GM21576 (cell line): ENCODE measurements around the gene HELB.
A peak's percentile ranks its signal among the peaks of the same experiment; 100 is the strongest.

ENCODE experiments used
- ATAC-seq: cut with Tn5 transposase; IDR thresholded peaks from one replicate; pipeline ENCODE4 v1.9.1; 2021; ENCODE audit warnings: mild to moderate bottlenecking, moderate library complexity; ENCODE audit not compliant: unreplicated experiment

Gene HELB

GRCh38 chr12:66301944-66302826, at the start of gene HELB:
Gene HELB (plus strand): TSS chr12:66302493. CDS start chr12:66302604, 111 bp downstream.
- peak; percentile 89 for ATAC-seq

- no peak for ATAC-seq
Measured at GRCh38 chr12:66252771-66253170, 49.5 kb upstream of the HELB start.

- ATAC-seq: no peak
Measured at GRCh38 chr12:66255737-66256136, 46.6 kb upstream of the HELB start.

GRCh38 chr12:66258011-66258410, 44.3 kb upstream of the HELB start:
- no peak for ATAC-seq

GRCh38 chr12:66262737-66263136, 39.6 kb upstream of the HELB start:
- ATAC-seq: no peak

- no peak for ATAC-seq
Measured at GRCh38 chr12:66268562-66268961, 33.7 kb upstream of the HELB start.

- ATAC-seq: no peak
Measured at GRCh38 chr12:66269142-66269541, 33.2 kb upstream of the HELB start.

- peak; percentile 51 for ATAC-seq
Measured at GRCh38 chr12:66269757-66270383, 32.4 kb upstream of the HELB start.

- no peak for ATAC-seq
Measured at GRCh38 chr12:66270613-66271012, 31.7 kb upstream of the HELB start.

GRCh38 chr12:66272650-66273049, 29.6 kb upstream of the HELB start:
- ATAC-seq: no peak

- no peak for ATAC-seq
Measured at GRCh38 chr12:66273147-66273546, 29.1 kb upstream of the HELB start.

- ATAC-seq: no peak
Measured at GRCh38 chr12:66275040-66275439, 27.3 kb upstream of the HELB start.

- ATAC-seq: no peak
Measured at GRCh38 chr12:66279123-66279712, 23.1 kb upstream of the HELB start.

- ATAC-seq: no peak
Measured at GRCh38 chr12:66280561-66280960, 21.7 kb upstream of the HELB start.

- ATAC-seq: no peak
Measured at GRCh38 chr12:66282244-66282643, 20.0 kb upstream of the HELB start.

- ATAC-seq: no peak
Measured at GRCh38 chr12:66287275-66287674, 15.0 kb upstream of the HELB start.

GRCh38 chr12:66288121-66288520, 14.2 kb upstream of the HELB start:
- ATAC-seq: no peak

GRCh38 chr12:66289485-66289884, 12.8 kb upstream of the HELB start:
- ATAC-seq: no peak

- no peak for ATAC-seq
Measured at GRCh38 chr12:66290716-66291200, 11.5 kb upstream of the HELB start.

- ATAC-seq: no peak
Measured at GRCh38 chr12:66296176-66296683, 6.1 kb upstream of the HELB start.

- no peak for ATAC-seq
Measured at GRCh38 chr12:66297080-66297479, 5.2 kb upstream of the HELB start.

GRCh38 chr12:66297923-66298322, 4.4 kb upstream of the HELB start:
- ATAC-seq: no peak
